Parathyroid adenoma (tissue), 2 donors: ENCODE data around the gene CUZD1.
A peak's percentile ranks its signal among the peaks of the same experiment; 100 is the strongest.

Source experiments
- H2AFZ ChIP-seq: fragments of 300-600 bp; sonication (generic); one replicate; pipeline ENCODE4 v1.7.0; 2017; ENCODE audit warnings: antibody characterized with exemption, mild to moderate bottlenecking
- H3K27ac ChIP-seq: fragments of 300-600 bp; sonication (generic); one replicate; pipeline ENCODE4 v1.7.0; 2017
- H3K27me3 ChIP-seq: fragments of 300-600 bp; sonication (generic); one replicate; pipeline ENCODE4 v1.7.0; 2017; ENCODE audit warnings: low read length; ENCODE audit not compliant: control insufficient read depth, insufficient read depth
- H3K36me3 ChIP-seq: fragments of 300-600 bp; sonication (generic); one replicate; pipeline ENCODE4 v1.7.0; 2017; ENCODE audit warnings: low read length; ENCODE audit not compliant: control insufficient read depth, insufficient read depth
- H3K4me1 ChIP-seq: fragments of 300-600 bp; sonication (generic); one replicate; pipeline ENCODE4 v1.7.0; 2017; ENCODE audit warnings: control low read depth
- H3K4me2 ChIP-seq: fragments of 300-600 bp; sonication (generic); one replicate; pipeline ENCODE4 v1.7.0; 2017; ENCODE audit warnings: low read length
- H3K4me3 ChIP-seq: fragments of 300-600 bp; sonication (generic); one replicate; pipeline ENCODE4 v1.7.0; 2017; ENCODE audit warnings: low read depth, low read length
- H3K79me2 ChIP-seq: fragments of 300-600 bp; sonication (generic); one replicate; pipeline ENCODE4 v1.7.0; 2017; ENCODE audit warnings: control low read depth
- H3K9ac ChIP-seq: fragments of 300-600 bp; sonication (generic); one replicate; pipeline ENCODE4 v1.7.0; 2017; ENCODE audit warnings: mild to moderate bottlenecking
- H3K9me3 ChIP-seq: fragments of 300-600 bp; sonication (generic); one replicate; pipeline ENCODE4 v1.7.0; 2017; ENCODE audit warnings: low read length; ENCODE audit not compliant: control insufficient read depth
- CTCF ChIP-seq: fragments of 300-600 bp; sonication (generic); IDR thresholded peaks from one replicate; pipeline ENCODE4 v1.7.0; 2017; ENCODE audit warnings: antibody characterized with exemption, mild to moderate bottlenecking
- donor health status: primary hyperparathyroidism.

The CUZD1 gene

GRCh38 chr10:122879339-122880273 is 33.9 kb upstream of the CUZD1 start, which contains the start of gene FAM24B:
Gene FAM24B (minus strand): TSS chr10:122879581. CDS start chr10:122850515, 29,066 bp downstream.
- H3K9ac ChIP-seq: no peak within 1 kb of the TSS
- peak within 1 kb of the TSS; percentile 91 for H3K4me2 ChIP-seq
- peak within 1 kb of the TSS; percentile 34 for H3K27ac ChIP-seq
- TF ChIP-seq CTCF: no peak
- no peaks in the 10 kb centered on the region for H3K27me3 ChIP-seq
- H2AFZ ChIP-seq: peak within 1 kb of the TSS; percentile 81
- H3K9me3 ChIP-seq: no peaks in the 10 kb centered on the region
- no peaks in the 10 kb centered on the region for H3K4me1 ChIP-seq
- H3K36me3 ChIP-seq: no peaks in the 10 kb centered on the region
- peak within 1 kb of the TSS; percentile 56 for H3K4me3 ChIP-seq
- H3K79me2 ChIP-seq: peaks cover 5% of the 10 kb centered on the region

- Histone ChIP-seq H2AFZ (peak overlapping the region; percentile 81), H3K4me3 (peak overlapping the region; percentile 56)
Observed at GRCh38 chr10:122878799-122879338, 33.2 kb upstream of the CUZD1 start.

GRCh38 chr10:122877264-122877663 is 31.6 kb upstream of the CUZD1 start:
- Histone ChIP-seq H3K4me2 (no peak overlapping the region), H3K4me1 (no peaks in the 10 kb centered on the region), H3K27ac (no peak overlapping the region), H2AFZ (no peak overlapping the region), H3K9me3 (no peaks in the 10 kb centered on the region), H3K9ac (no peak overlapping the region), H3K27me3 (no peaks in the 10 kb centered on the region), H3K79me2 (peaks cover 7% of the 10 kb centered on the region), H3K4me3 (no peak overlapping the region), H3K36me3 (no peaks in the 10 kb centered on the region)
- TF ChIP-seq CTCF: no peak

More at GRCh38 chr10:122878799-122879338, 33.2 kb upstream of the CUZD1 start:
- Histone ChIP-seq H3K4me2 (peak overlapping the region; percentile 91), H3K9ac (no peak overlapping the region), H3K36me3 (no peaks in the 10 kb centered on the region), H3K4me1 (no peaks in the 10 kb centered on the region), H3K79me2 (peaks cover 6% of the 10 kb centered on the region), H3K9me3 (no peaks in the 10 kb centered on the region), H3K27ac (peak overlapping the region; percentile 34), H3K27me3 (no peaks in the 10 kb centered on the region)
- TF ChIP-seq CTCF: no peak

GRCh38 chr10:122876467-122876855 is 30.8 kb upstream of the CUZD1 start:
- Histone ChIP-seq H3K27ac (no peak overlapping the region), H2AFZ (no peak overlapping the region), H3K27me3 (no peaks in the 10 kb centered on the region), H3K9ac (no peak overlapping the region), H3K4me3 (no peak overlapping the region), H3K4me2 (no peak overlapping the region), H3K4me1 (no peaks in the 10 kb centered on the region), H3K36me3 (no peaks in the 10 kb centered on the region), H3K79me2 (peaks cover 7% of the 10 kb centered on the region), H3K9me3 (no peaks in the 10 kb centered on the region)
- TF ChIP-seq CTCF: no peak
